ENCODE results near the gene CTSZ. TPM values are rescaled to one million over a fixed set of nuclear protein-coding genes. Genes with fewer than 3 reads are reported as not detected.

Gene CTSZ
- total RNA-seq, 1 donor from 2014 or later, result 61.4 TPM

- no peak overlapping the region for H3K27ac Mint-ChIP-seq
Measured at GRCh38 chr20:59004763-59005522, 2.1 kb downstream of the CTSZ start.

GRCh38 chr20:59004493-59004762, 2.6 kb downstream of the CTSZ start:
- H3K9me3 Mint-ChIP-seq (ENCODE audit: low read depth), result no peaks in the 10 kb centered on the region
- peaks cover 10% of the 10 kb centered on the region for H3K36me3 Mint-ChIP-seq (ENCODE audit: insufficient read depth)
- H3K27me3 Mint-ChIP-seq, result peaks cover 7% of the 10 kb centered on the region
- no peak overlapping the region for H3K27ac Mint-ChIP-seq
- no peak overlapping the region for H3K4me3 Mint-ChIP-seq (ENCODE audit: low read depth)
- TF ChIP-seq CTCF (IDR thresholded peaks at IDR 0.05; ENCODE audit: unreplicated experiment), result no peak
- no peak for DNase-seq (ENCODE audit: low spot score, unreplicated experiment)
- peaks cover 3% of the 10 kb centered on the region for H3K4me1 Mint-ChIP-seq (ENCODE audit: low read depth)

More at GRCh38 chr20:59004763-59005522, 2.1 kb downstream of the CTSZ start:
- DNase-seq (ENCODE audit: low spot score, unreplicated experiment), result no peak
- peaks cover 3% of the 10 kb centered on the region for H3K4me1 Mint-ChIP-seq (ENCODE audit: low read depth)
- peaks cover 10% of the 10 kb centered on the region for H3K36me3 Mint-ChIP-seq (ENCODE audit: insufficient read depth)
- no peak overlapping the region for H3K4me3 Mint-ChIP-seq (ENCODE audit: low read depth)
- TF ChIP-seq CTCF (IDR thresholded peaks at IDR 0.05; ENCODE audit: unreplicated experiment), result no peak
- peaks cover 10% of the 10 kb centered on the region for H3K27me3 Mint-ChIP-seq
- H3K9me3 Mint-ChIP-seq (ENCODE audit: low read depth), result no peaks in the 10 kb centered on the region

DNA sequence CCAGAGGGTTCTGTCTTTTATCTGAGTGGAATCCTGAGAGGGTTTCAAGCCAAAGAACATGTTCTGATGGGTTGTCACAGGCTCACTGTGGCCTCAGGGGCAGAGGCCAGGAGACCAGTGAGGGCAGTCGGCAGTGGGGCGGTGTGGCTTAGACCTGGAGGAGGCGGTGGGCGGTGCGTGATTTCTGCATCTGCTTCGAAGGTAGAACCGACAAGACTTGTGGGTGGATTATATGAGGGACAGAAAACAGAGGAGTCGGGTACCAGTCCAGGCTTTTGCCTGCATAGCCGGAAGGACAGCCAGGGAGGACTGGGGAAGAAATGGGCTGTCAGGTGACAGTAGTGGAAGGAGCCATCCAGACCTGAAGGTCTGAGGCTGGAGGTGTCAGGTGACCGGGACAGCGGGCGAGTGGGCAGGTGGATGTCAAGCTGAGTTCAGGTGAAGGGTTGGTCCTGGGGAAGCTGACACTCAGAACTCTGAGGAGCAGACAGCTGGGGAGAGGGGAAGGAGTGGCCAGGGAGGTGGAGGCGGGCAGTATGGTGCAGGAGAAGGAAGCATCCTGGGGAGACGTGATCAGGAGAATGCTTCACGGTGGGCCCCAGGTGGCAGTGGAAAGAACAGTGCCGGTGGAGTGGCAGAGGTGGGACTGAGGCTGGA, 3.1 kb downstream of the CTSZ start:
- Mint-ChIP-seq H3K27me3 (peaks cover 4% of the 10 kb centered on the region), H3K27ac (no peak overlapping the region), H3K4me1 (ENCODE audit: low read depth) (peaks cover 3% of the 10 kb centered on the region), H3K4me3 (ENCODE audit: low read depth) (no peak overlapping the region), H3K9me3 (ENCODE audit: low read depth) (no peaks in the 10 kb centered on the region), H3K36me3 (ENCODE audit: insufficient read depth) (peaks cover 10% of the 10 kb centered on the region)
- DNase-seq (ENCODE audit: low spot score, unreplicated experiment), result no peak
- TF ChIP-seq CTCF (IDR thresholded peaks at IDR 0.05; ENCODE audit: unreplicated experiment), result no peak

DNA sequence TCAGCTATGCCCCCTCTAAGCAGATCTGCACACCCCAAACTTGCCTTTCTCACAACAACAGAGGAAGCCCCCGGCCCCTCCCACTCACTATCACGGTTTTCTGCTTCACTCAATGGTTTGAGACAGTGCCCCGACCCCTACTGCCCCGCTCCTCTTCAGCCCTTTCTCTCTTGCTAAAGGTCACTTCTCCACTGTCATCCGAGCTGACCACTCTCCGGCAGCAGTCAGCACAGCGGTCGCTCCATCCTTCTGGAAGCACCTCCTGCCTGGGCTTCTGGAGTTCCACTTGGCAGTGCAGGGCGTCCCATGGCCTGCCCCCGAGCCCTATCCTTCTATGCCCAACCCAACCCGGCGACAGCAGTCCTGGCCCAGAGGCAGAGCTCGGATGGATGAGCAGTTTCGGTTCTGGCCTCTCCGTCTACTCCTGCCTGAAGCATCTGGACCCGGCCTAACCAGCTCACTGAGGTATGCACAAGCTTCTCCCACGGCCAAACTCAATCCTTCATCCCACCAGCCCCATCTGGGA, 4.1 kb downstream of the CTSZ start:
- H3K27ac Mint-ChIP-seq, result no peak overlapping the region
- H3K4me3 Mint-ChIP-seq (ENCODE audit: low read depth), result no peak overlapping the region

More for the DNA sequence above, 4.1 kb downstream of the CTSZ start:
- no peaks in the 10 kb centered on the region for H3K9me3 Mint-ChIP-seq (ENCODE audit: low read depth)
- peaks cover 12% of the 10 kb centered on the region for H3K36me3 Mint-ChIP-seq (ENCODE audit: insufficient read depth)
- DNase-seq (ENCODE audit: low spot score, unreplicated experiment), result no peak
- TF ChIP-seq CTCF (IDR thresholded peaks at IDR 0.05; ENCODE audit: unreplicated experiment), result no peak
- peaks cover 3% of the 10 kb centered on the region for H3K4me1 Mint-ChIP-seq (ENCODE audit: low read depth)
- H3K27me3 Mint-ChIP-seq, result no peaks in the 10 kb centered on the region
